HUES48 (cell line): Measurements from ENCODE around the gene PRPS2.

Experiments used
- H3K27ac ChIP-seq: one replicate; pipeline ENCODE4 v1.7.0; 2013; ENCODE audit warnings: low read depth, low read length, inconsistent platforms
- H3K27me3 ChIP-seq: 2 replicates; pipeline ENCODE4 v1.6.1; 2013; ENCODE audit warnings: mild to moderate bottlenecking, low read length; ENCODE audit not compliant: control insufficient read depth, insufficient read depth
- H3K36me3 ChIP-seq: 2 replicates; pipeline ENCODE4 v1.6.1; 2013; ENCODE audit warnings: low read length; ENCODE audit not compliant: control insufficient read depth, insufficient read depth
- H3K4me1 ChIP-seq: 2 replicates; pipeline ENCODE4 v1.6.1; 2013; ENCODE audit warnings: mild to moderate bottlenecking, low read length; ENCODE audit not compliant: control insufficient read depth, insufficient read depth
- H3K4me3 ChIP-seq: 2 replicates; pipeline ENCODE4 v1.5.1; 2013; ENCODE audit warnings: mild to moderate bottlenecking, low read depth, low read length
- H3K9ac ChIP-seq: 2 replicates; pipeline ENCODE4 v1.6.1; 2013; ENCODE audit warnings: mild to moderate bottlenecking, low read depth, low read length, moderate library complexity
- H3K9me3 ChIP-seq: 2 replicates; pipeline ENCODE4 v1.6.1; 2013; ENCODE audit warnings: low read length; ENCODE audit not compliant: control insufficient read depth, insufficient read depth

Gene PRPS2

DNA sequence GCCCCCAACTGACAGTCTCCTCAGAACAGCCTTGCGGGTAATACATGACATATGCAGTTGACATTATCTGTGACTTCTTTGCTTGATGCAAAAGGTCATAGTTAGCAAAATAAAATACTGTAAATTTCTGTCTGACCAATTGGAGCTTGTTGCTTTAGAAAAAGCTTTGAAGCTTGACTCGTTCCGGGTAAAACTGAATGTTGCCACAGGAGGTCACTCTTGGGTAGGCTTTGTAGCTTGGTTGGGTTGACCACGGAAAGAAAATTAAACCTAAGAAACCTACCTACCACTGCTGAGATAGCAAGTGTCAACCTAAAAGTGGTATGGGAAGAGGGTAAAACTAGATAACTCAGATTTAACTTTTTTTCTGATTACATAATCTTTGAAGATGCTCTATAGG lies 23.2 kb downstream of the PRPS2 start:
- H3K36me3 ChIP-seq: peaks cover 66% of the 10 kb centered on the region
- H3K9me3 ChIP-seq: no peaks in the 10 kb centered on the region
- no peak overlapping the region for H3K9ac ChIP-seq
- H3K27ac ChIP-seq: no peak overlapping the region
- peaks cover 11% of the 10 kb centered on the region for H3K4me1 ChIP-seq
- H3K4me3 ChIP-seq: no peak overlapping the region
- H3K27me3 ChIP-seq: no peaks in the 10 kb centered on the region

DNA sequence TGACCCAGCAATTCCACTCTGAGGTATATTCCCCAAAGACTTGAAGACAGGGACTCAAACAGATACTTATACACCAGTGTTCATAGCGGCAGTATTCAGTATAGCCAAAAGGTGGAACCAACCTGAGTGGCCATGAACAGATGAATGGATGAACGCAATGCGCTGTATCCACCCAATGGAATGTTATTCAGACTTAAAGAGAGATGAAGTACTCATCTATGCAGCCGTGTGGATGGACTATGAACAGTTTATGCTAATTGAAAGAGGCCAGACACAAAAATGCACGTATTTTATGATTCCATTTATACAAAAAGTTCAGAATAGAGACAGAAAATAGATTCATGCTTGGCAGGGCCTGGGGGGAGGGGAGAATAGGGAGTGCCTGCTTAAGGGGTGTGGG lies 26.3 kb downstream of the PRPS2 start:
- H3K4me3 ChIP-seq: no peak overlapping the region
- H3K27me3 ChIP-seq: no peaks in the 10 kb centered on the region
- H3K4me1 ChIP-seq: no peaks in the 10 kb centered on the region
- H3K9ac ChIP-seq: no peak overlapping the region
- H3K9me3 ChIP-seq: no peaks in the 10 kb centered on the region
- H3K36me3 ChIP-seq: peaks cover 74% of the 10 kb centered on the region
- H3K27ac ChIP-seq: no peak overlapping the region

DNA sequence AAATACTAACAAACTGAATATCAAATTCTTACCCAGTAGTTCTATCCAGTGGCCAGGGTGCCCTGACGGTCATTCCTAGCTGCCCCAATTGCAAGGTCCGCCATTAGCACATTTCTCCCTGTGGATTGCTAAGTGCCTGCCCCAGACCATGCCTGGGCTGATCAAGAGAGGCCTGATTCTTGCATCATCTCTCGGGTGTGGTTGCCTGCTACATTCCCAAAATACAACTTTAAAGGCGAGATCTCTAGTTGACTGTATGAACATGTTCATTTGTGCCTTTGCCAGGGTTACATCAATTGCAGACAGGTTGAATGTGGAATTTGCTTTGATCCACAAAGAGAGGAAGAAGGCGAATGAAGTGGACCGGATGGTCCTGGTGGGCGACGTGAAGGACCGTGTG lies 28.0 kb downstream of the PRPS2 start:
- Histone ChIP-seq H3K36me3 (peaks cover 89% of the 10 kb centered on the region), H3K9me3 (no peaks in the 10 kb centered on the region), H3K9ac (no peak overlapping the region), H3K27me3 (no peaks in the 10 kb centered on the region), H3K4me3 (no peak overlapping the region), H3K27ac (no peak overlapping the region), H3K4me1 (no peaks in the 10 kb centered on the region)

DNA sequence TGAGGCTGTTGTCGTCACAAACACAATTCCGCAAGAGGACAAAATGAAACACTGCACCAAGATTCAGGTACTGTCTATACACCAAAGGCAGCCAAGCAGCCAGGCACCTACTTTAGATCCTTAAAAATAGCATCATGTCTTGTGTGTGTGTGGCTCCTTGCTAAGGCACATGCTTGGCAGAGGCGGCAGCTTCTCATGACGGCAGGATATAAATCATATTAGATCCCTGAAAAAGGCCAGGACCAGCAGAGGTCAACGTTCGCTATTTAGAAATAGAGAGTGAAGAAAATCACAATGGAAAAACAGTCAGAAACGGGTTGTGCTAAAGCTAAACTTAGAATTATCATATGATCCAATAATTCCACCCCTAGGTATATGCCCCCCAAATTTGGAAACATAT lies 29.5 kb downstream of the PRPS2 start:
- H3K27ac ChIP-seq: no peak overlapping the region
- H3K27me3 ChIP-seq: no peaks in the 10 kb centered on the region
- H3K9me3 ChIP-seq: no peaks in the 10 kb centered on the region
- peaks cover 91% of the 10 kb centered on the region for H3K36me3 ChIP-seq
- H3K9ac ChIP-seq: no peak overlapping the region
- no peak overlapping the region for H3K4me3 ChIP-seq
- H3K4me1 ChIP-seq: no peaks in the 10 kb centered on the region

DNA sequence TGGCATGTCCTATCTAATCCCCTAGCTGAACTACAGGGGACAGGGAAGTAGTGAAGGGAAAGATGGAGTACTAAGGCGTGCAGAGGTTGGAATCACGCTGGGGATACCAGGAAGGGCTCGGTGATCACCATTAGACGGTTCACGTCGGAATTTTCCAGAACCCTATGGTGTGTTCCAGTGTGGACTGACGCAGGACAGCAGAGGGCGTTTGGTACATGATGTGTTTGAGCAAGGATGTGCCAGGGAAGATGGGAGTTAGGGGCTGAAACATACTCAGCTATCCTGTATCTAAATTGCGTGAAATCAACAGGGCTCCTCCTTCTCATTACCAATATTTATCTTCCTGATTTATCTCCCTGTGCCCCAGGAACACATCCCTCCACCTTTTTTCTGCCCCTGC lies 33.7 kb downstream of the PRPS2 start:
- H3K36me3 ChIP-seq: peaks cover 52% of the 10 kb centered on the region
- H3K9me3 ChIP-seq: no peaks in the 10 kb centered on the region
- no peak overlapping the region for H3K4me3 ChIP-seq
- no peak overlapping the region for H3K27ac ChIP-seq
- no peak overlapping the region for H3K9ac ChIP-seq
- no peaks in the 10 kb centered on the region for H3K4me1 ChIP-seq
- H3K27me3 ChIP-seq: no peaks in the 10 kb centered on the region

DNA sequence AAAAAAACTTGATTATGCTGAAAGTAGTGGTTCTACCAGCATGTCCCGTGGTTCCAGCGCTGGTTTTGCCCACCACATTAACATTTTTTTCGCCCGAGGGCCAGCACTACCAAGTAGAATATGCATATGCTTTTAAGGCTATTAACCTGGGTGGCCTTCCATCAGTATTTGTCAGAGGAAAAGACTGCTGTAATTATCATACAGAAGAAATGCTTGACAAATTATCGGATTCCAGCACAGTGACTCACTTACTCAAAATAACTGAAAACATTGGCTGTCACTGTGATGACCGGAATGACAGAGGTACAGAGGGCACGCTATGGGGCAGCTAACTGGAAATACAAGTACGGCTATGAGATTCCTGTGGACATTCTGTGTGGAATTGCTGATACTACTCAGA lies 34.6 kb downstream of the PRPS2 start:
- Histone ChIP-seq H3K4me3 (no peak overlapping the region), H3K27ac (no peak overlapping the region), H3K4me1 (no peaks in the 10 kb centered on the region), H3K9me3 (no peaks in the 10 kb centered on the region), H3K9ac (no peak overlapping the region), H3K27me3 (no peaks in the 10 kb centered on the region), H3K36me3 (peaks cover 44% of the 10 kb centered on the region)

DNA sequence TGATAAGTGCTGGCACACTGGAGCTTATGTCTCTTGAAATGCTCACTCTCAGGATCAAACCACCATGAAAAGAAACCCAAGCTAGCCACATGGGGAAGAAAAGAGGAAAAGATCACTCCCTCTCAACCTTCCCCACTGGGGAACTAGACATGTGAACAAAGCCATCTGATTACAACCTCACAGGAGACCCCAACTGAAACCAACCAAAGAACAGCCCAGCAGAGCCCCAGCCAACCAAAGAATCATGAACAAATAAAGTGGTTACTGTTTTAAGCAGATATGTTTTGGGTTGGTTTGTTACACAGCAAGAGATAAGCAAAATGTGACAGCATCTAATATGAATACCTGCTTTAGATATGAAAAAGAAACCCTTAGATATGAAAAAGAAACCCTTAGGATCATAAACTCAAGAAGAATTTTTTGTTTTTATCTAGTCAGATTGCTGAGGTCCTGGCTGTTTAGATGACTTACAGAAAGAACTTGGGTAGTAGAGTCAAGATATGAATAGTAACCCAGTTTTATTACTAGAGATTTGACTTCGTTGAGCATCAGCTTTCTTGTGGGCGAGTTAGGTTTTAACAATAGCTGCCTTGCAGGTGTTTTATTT lies 52.0 kb downstream of the PRPS2 start:
- H3K36me3 ChIP-seq: no peaks in the 10 kb centered on the region
- H3K9me3 ChIP-seq: no peaks in the 10 kb centered on the region
- no peaks in the 10 kb centered on the region for H3K27me3 ChIP-seq
- H3K27ac ChIP-seq: no peak overlapping the region
- H3K9ac ChIP-seq: no peak overlapping the region
- peaks cover 6% of the 10 kb centered on the region; the same call in 1 of the 2 replicates for H3K4me1 ChIP-seq
- no peak overlapping the region for H3K4me3 ChIP-seq

DNA sequence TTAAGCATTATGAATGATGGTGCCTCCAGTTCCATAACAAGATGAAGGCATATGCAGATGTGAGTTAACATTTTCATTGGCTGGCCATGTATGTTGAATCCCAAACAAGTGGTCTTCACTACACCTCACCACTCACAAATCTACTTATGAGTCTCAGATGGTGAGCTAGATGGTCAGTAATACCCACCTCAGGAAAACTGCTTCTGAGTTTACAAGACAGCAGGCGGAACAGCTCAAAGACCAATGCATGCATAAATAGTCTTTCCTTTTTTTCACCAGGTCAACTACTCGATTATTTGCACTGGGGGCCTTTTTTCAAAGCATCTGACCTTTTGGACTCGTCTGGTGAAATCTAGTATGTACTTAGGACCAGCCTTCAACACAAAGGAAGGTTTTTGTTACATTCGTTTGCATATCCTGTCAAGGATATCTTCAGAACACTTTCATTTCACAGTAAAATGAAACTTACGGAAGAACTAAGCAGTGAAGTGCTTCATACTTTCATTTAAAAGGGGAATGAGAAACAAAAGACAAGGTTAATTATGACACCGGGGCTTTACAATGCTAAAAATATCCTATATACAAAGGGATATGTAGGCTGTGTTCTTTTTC lies 52.6 kb downstream of the PRPS2 start:
- H3K27ac ChIP-seq: no peak overlapping the region
- no peaks in the 10 kb centered on the region for H3K9me3 ChIP-seq
- no peaks in the 10 kb centered on the region for H3K36me3 ChIP-seq
- no peaks in the 10 kb centered on the region for H3K27me3 ChIP-seq
- H3K9ac ChIP-seq: no peak overlapping the region
- no peak overlapping the region for H3K4me3 ChIP-seq
- peaks cover 6% of the 10 kb centered on the region; the same call in 1 of the 2 replicates for H3K4me1 ChIP-seq

DNA sequence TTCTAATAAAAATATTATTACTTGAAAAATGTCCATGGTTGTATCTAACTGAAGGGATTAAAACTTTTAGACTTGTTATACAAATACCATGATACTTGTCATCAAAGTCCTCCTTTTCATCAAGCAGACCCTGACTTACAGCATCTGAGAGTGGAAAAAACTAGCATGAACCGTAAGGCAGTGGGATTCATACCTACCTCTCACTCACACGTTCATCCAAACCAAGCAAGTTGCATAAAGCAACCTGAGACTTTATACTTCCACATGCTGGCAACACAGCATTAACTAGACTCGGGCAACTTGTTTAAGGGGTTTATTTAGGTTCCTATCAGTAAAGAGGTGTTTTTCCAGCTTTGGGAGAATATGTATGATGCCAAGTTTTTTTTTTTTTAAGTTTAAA lies 53.1 kb downstream of the PRPS2 start:
- Histone ChIP-seq H3K4me3 (no peak overlapping the region), H3K36me3 (no peaks in the 10 kb centered on the region), H3K4me1 (peaks cover 6% of the 10 kb centered on the region; the same call in 1 of the 2 replicates), H3K9me3 (no peaks in the 10 kb centered on the region), H3K9ac (no peak overlapping the region), H3K27me3 (no peaks in the 10 kb centered on the region), H3K27ac (no peak overlapping the region)

DNA sequence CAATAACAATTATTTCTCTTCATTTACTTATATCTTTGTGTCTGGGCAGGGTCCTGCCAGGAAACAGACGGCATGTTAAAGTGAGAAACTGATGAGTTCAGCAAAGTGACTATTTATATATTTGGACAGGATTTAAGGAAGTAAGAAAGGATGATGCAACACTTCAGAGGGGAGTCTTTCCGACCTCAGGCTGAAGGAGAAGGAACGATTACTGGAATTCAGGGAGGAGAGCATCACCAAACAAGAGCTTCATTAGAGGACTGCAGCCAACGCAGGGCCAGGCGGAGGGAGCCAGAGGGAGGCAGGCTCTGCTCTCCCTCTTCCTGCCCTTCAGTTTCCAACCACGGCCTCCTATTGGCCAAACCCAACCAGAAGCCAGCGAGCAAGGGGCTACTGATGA lies 74.1 kb downstream of the PRPS2 start:
- peaks cover 13% of the 10 kb centered on the region; the same call in 1 of the 2 replicates for H3K9me3 ChIP-seq
- no peaks in the 10 kb centered on the region; the same call in 1 of the 2 replicates for H3K4me1 ChIP-seq
- no peaks in the 10 kb centered on the region for H3K27me3 ChIP-seq
- no peaks in the 10 kb centered on the region for H3K36me3 ChIP-seq
- no peak overlapping the region for H3K27ac ChIP-seq
- H3K4me3 ChIP-seq: no peak overlapping the region
- H3K9ac ChIP-seq: no peak overlapping the region

DNA sequence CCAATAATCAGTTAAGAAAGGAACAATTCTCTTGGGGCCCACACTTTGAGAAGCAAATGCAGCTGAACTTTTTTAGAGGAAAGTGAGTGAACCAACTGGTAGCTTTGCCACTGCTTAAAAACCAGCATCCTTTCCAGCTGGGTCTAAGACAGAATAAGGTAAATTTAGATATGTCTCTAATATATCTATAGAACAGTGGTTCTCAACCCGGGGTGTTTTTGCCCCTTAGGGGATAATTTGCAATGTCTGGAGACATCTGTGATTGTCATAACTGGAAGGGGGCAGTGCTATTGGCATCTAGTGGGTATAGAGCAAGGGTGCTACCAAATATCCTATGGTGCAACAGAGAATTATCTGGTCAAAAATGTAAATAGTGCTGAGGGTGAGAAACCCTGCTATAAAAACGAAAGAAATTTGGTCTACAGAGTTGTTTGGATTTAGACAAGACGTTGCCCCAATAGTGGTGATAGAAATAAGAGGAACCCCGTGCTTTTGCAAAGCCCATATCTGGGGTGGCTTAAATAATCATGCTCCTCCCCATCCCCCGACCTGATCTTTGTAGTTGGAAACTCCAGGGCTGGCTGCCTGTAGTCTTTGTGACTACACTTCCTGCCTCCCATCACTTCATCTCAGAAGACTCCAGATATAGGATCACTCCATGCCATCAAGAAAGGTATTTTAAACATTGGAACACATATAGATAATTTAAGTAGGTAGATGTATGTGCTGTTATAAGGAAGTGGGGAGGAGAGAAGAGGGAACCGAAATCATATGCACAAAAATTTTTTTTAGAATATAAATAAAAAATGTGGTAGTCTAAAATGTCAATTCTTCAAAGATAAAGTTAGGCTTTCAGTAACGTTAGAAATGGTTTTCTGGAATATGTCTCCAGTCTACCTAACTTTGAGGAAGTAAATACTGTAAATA lies 75.5 kb downstream of the PRPS2 start, which contains the start of gene TLR7:
Gene TLR7, plus strand, starts transcription at position 622 of the 927 bp plus-strand sequence. CDS start 507 bp downstream, outside the sequence.
- Histone ChIP-seq H3K36me3 (no peaks in the 10 kb centered on the region), H3K27ac (no peak within 1 kb of the TSS), H3K4me3 (no peak within 1 kb of the TSS), H3K9me3 (peaks cover 13% of the 10 kb centered on the region; the same call in 1 of the 2 replicates), H3K27me3 (no peaks in the 10 kb centered on the region), H3K4me1 (peaks cover 7% of the 10 kb centered on the region), H3K9ac (no peak within 1 kb of the TSS)
